WTC11 (cell line): Measurements from ENCODE around the gene KLC3. TPM values are rescaled to one million over a fixed set of nuclear protein-coding genes. Genes with fewer than 3 reads are reported as not detected.

Experiments used
- ATAC-seq: fragments of 200-7000 bp; cut with Tn5 transposase; 2 replicates; pipeline ENCODE4 v1.10.0; 2021; ENCODE audit warnings: mild to moderate bottlenecking, moderate library complexity
- CTCF ChIA-PET: fragments of 300-600 bp; sonication (Branson Sonifier 250); formaldehyde crosslinking; loops from one replicate; lab custom pipeline; 2021; ENCODE audit warnings: antibody characterized with exemption; lab: Charles Lee
- POLR2A ChIA-PET: fragments of 350-600 bp; sonication (Branson Sonifier 250); formaldehyde crosslinking; loops from one replicate; lab custom pipeline; 2021; ENCODE audit warnings: antibody characterized with exemption; lab: Charles Lee
- DNase-seq: peaks from one replicate; pipeline ENCODE4 v3.0.0; 2021; ENCODE audit warnings: low spot score
- H3K27ac Mint-ChIP-seq: 2 replicates; pipeline ENCODE4 v1.8.0; 2021; ENCODE audit warnings: mixed read lengths
- H3K27me3 Mint-ChIP-seq: 2 replicates; pipeline ENCODE4 v1.8.0; 2021; ENCODE audit warnings: low read depth, mild to moderate bottlenecking, moderate library complexity, mixed read lengths
- H3K36me3 Mint-ChIP-seq: 2 replicates; pipeline ENCODE4 v1.8.0; 2021; ENCODE audit warnings: mixed read lengths
- H3K4me1 Mint-ChIP-seq: 2 replicates; pipeline ENCODE4 v1.8.0; 2022; ENCODE audit warnings: mixed read lengths
- H3K4me3 Mint-ChIP-seq: 2 replicates; pipeline ENCODE4 v1.8.0; 2021; ENCODE audit warnings: mild to moderate bottlenecking, moderate library complexity, mixed read lengths
- H3K9me3 Mint-ChIP-seq: 2 replicates; pipeline ENCODE4 v1.8.0; 2021; ENCODE audit warnings: mixed read lengths
- AR ChIP-seq: fragments of 250-450 bp; sonication (Bioruptor Pico); IDR thresholded peaks from 2 replicates; pipeline ENCODE4 v1.9.0; 2021; ENCODE audit warnings: mild to moderate bottlenecking
- E2F4 ChIP-seq: sonication (generic); formaldehyde crosslinking; IDR thresholded peaks from 2 replicates; pipeline ENCODE4 v1.8.1; 2022; ENCODE audit warnings: low read depth, mild to moderate bottlenecking, moderate library complexity, missing genetic modification reagents, borderline replicate concordance
- E2F5 ChIP-seq: sonication (generic); formaldehyde crosslinking; IDR thresholded peaks from 2 replicates; pipeline ENCODE4 v1.8.1; 2022; ENCODE audit warnings: mild to moderate bottlenecking, moderate library complexity, missing genetic modification reagents
- ELF4 ChIP-seq: sonication (generic); formaldehyde crosslinking; IDR thresholded peaks from 2 replicates; pipeline ENCODE4 v1.8.1; 2022; ENCODE audit warnings: low read depth, mild to moderate bottlenecking, moderate library complexity, missing genetic modification reagents
- GABPB1 ChIP-seq: sonication (generic); formaldehyde crosslinking; IDR thresholded peaks from 2 replicates; pipeline ENCODE4 v1.8.1; 2023; ENCODE audit warnings: mild to moderate bottlenecking, missing genetic modification reagents
- HMGA2 ChIP-seq: fragments of 250-450 bp; sonication (Bioruptor Pico); IDR thresholded peaks from 2 replicates; pipeline ENCODE4 v1.4.0; 2021; ENCODE audit warnings: mild to moderate bottlenecking, moderate library complexity
- HMGXB4 ChIP-seq: sonication (generic); formaldehyde crosslinking; IDR thresholded peaks from 2 replicates; pipeline ENCODE4 v1.8.1; 2023; ENCODE audit warnings: mild to moderate bottlenecking, moderate library complexity, missing genetic modification reagents
- JUN ChIP-seq: sonication (generic); formaldehyde crosslinking; IDR thresholded peaks from 2 replicates; pipeline ENCODE4 v1.8.0; 2023; ENCODE audit warnings: mild to moderate bottlenecking, missing genetic modification reagents
- MXD4 ChIP-seq: fragments of 250-450 bp; sonication (Bioruptor Pico); IDR thresholded peaks from 2 replicates; pipeline ENCODE4 v1.8.0; 2021; ENCODE audit warnings: mild to moderate bottlenecking, moderate library complexity, borderline replicate concordance
- SMAD3 ChIP-seq: sonication (generic); formaldehyde crosslinking; IDR thresholded peaks from 2 replicates; pipeline ENCODE4 v1.8.0; 2022; ENCODE audit warnings: missing genetic modification reagents, mild to moderate bottlenecking, borderline replicate concordance
- ZBTB21 ChIP-seq: sonication (generic); formaldehyde crosslinking; IDR thresholded peaks from 2 replicates; pipeline ENCODE4 v1.8.1; 2023; ENCODE audit warnings: mild to moderate bottlenecking, missing genetic modification reagents, borderline replicate concordance
- ZNF425 ChIP-seq: fragments of 250-450 bp; sonication (Bioruptor Pico); conservative IDR thresholded peaks from 2 replicates; pipeline ENCODE4 v1.9.0; 2021; ENCODE audit warnings: mild to moderate bottlenecking
- total RNA-seq: library from RNA; stranded (reverse); gene quantifications from 3 replicates; pipeline ENCODE4 v1.2.3, GENCODE V29; 2021
- TF ChIP-seq, protein P1 (sequence below): fragments of 250-450 bp; sonication (Bioruptor Pico); IDR thresholded peaks from 2 replicates; pipeline ENCODE4 v2.1.2; 2022; ENCODE audit warnings: mild to moderate bottlenecking, moderate library complexity
- TF ChIP-seq, protein P2 (sequence below): sonication (generic); formaldehyde crosslinking; IDR thresholded peaks from 2 replicates; pipeline ENCODE4 v1.8.0; 2023; ENCODE audit warnings: missing genetic modification reagents
- TF ChIP-seq, protein P3 (sequence below): sonication (generic); formaldehyde crosslinking; IDR thresholded peaks from 2 replicates; pipeline ENCODE4 v1.8.0; 2022; ENCODE audit warnings: mild to moderate bottlenecking, missing genetic modification reagents

Gene KLC3
- total RNA-seq, 1 experiment from 2014 or later, result 5.2 TPM

DNA sequence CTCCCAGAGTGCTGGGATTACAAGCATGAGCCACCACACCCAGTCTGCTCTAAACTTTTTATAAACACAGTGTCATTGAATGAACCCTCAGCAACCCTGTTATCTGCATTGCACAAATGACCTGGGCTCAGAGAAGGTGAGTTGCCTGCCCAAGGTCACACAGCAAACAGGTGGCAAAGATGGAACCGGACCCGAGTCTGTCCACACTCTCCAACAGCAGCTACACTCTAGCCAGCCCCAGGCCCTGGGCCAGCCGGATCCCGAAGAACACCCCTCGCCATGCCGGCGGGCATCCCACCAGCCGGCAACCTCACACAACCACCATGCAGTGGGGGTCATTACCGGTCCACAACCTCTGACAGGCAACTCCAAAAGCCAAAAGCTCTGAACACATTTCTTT lies 15.4 kb downstream of the KLC3 start:
- CTCF ChIA-PET, result no interaction called here
- Mint-ChIP-seq H3K27ac (no peak overlapping the region), H3K36me3 (peaks cover 66% of the 10 kb centered on the region), H3K27me3 (no peaks in the 10 kb centered on the region), H3K4me1 (no peaks in the 10 kb centered on the region), H3K9me3 (no peaks in the 10 kb centered on the region), H3K4me3 (no peak overlapping the region)
- DNase-seq (no peak), ATAC-seq (no peak)
- TF ChIP-seq E2F5 (CRISPR knock-in tag), result no peak
- TF ChIP-seq, protein P1, sequence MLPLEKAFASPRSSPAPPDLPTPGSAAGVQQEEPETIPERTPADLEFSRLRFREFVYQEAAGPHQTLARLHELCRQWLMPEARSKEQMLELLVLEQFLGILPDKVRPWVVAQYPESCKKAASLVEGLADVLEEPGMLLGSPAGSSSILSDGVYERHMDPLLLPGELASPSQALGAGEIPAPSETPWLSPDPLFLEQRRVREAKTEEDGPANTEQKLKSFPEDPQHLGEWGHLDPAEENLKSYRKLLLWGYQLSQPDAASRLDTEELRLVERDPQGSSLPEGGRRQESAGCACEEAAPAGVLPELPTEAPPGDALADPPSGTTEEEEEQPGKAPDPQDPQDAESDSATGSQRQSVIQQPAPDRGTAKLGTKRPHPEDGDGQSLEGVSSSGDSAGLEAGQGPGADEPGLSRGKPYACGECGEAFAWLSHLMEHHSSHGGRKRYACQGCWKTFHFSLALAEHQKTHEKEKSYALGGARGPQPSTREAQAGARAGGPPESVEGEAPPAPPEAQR (CRISPR knock-in tag), result no peak
- no peak for TF ChIP-seq ZBTB21 (CRISPR knock-in tag)
- TF ChIP-seq E2F4 (CRISPR knock-in tag), result no peak
- TF ChIP-seq ZNF425, result no peak
- no peak for TF ChIP-seq MXD4 (CRISPR knock-in tag)
- TF ChIP-seq AR (CRISPR knock-in tag), result no peak
- TF ChIP-seq JUN (CRISPR knock-in tag), result no peak
- no peak for TF ChIP-seq ELF4 (CRISPR knock-in tag)
- TF ChIP-seq GABPB1 (CRISPR knock-in tag), result no peak
- no peak for TF ChIP-seq SMAD3
- TF ChIP-seq, protein P2, sequence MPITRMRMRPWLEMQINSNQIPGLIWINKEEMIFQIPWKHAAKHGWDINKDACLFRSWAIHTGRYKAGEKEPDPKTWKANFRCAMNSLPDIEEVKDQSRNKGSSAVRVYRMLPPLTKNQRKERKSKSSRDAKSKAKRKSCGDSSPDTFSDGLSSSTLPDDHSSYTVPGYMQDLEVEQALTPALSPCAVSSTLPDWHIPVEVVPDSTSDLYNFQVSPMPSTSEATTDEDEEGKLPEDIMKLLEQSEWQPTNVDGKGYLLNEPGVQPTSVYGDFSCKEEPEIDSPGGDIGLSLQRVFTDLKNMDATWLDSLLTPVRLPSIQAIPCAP (CRISPR knock-in tag), result no peak
- TF ChIP-seq, protein P3, sequence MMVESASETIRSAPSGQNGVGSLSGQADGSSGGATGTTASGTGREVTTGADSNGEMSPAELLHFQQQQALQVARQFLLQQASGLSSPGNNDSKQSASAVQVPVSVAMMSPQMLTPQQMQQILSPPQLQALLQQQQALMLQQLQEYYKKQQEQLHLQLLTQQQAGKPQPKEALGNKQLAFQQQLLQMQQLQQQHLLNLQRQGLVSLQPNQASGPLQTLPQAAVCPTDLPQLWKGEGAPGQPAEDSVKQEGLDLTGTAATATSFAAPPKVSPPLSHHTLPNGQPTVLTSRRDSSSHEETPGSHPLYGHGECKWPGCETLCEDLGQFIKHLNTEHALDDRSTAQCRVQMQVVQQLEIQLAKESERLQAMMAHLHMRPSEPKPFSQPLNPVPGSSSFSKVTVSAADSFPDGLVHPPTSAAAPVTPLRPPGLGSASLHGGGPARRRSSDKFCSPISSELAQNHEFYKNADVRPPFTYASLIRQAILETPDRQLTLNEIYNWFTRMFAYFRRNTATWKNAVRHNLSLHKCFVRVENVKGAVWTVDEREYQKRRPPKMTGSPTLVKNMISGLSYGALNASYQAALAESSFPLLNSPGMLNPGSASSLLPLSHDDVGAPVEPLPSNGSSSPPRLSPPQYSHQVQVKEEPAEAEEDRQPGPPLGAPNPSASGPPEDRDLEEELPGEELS (CRISPR knock-in tag), result no peak
- no peak for TF ChIP-seq HMGXB4 (CRISPR knock-in tag)
- no peak for TF ChIP-seq HMGA2 (CRISPR knock-in tag)
- POLR2A ChIA-PET, result interaction anchor here (0.6 kb wide), 1 partner anchor 137 kb away, joined by 3 read pairs; no protein-coding TSS in a partner anchor
